SK-N-SH (cell line): ENCODE results near the gene ANK3. TPM values are rescaled to one million over a fixed set of nuclear protein-coding genes. Genes with fewer than 3 reads are reported as not detected.

Experiments
- CTCF ChIA-PET: fragments of 300-600, 350-600 bp; formaldehyde crosslinking; extraction: SDS; loops from one replicate; lab custom pipeline; 2021; lab: Yijun Ruan, JAX
- POLR2A ChIA-PET: fragments of 350-600 bp; sonication (Branson Sonifier 250); formaldehyde crosslinking; extraction: SDS; loops from one replicate; lab custom pipeline; 2020; ENCODE audit warnings: antibody characterized with exemption, inconsistent platforms; lab: Yijun Ruan, JAX
- DNase-seq: peaks from one replicate; pipeline ENCODE4 v3.0.0; 2012
- H2AFZ ChIP-seq: fragments of 200-600 bp; sonication (generic); 2 replicates; pipeline ENCODE4 v1.8.1; 2016; ENCODE audit warnings: antibody characterized with exemption, mild to moderate bottlenecking, low read depth
- H3F3A ChIP-seq: fragments of 200-600 bp; sonication (generic); replicated peaks from 2 replicates; pipeline ENCODE3; 2016; ENCODE audit warnings: antibody characterized with exemption, mild to moderate bottlenecking; ENCODE audit not compliant: insufficient read depth
- H3K27ac ChIP-seq, 2 experiments: fragments of 200-500 bp in 1 of 2; fragments of 200-600 bp in 1 of 2; sonication (Bioruptor generic) in 1 of 2; sonication (generic), shearing (Covaris generic) in 1 of 2; 2 replicates each; pipeline versions ENCODE4 v1.5.1 to v1.6.1; 2014 to 2016; ENCODE audit warnings: low read depth in 2 of 2, inconsistent platforms in 1 of 2, low read length in 1 of 2, mild to moderate bottlenecking in 1 of 2, mixed read lengths in 1 of 2
- H3K27me3 ChIP-seq: fragments of 200-600 bp; sonication (generic), shearing (Covaris generic); 2 replicates; pipeline ENCODE4 v1.6.1; 2016; ENCODE audit warnings: mixed run types; ENCODE audit not compliant: insufficient read depth
- H3K36me3 ChIP-seq, 2 experiments: fragments of 200-500 bp in 1 of 2; fragments of 200-600 bp in 1 of 2; sonication (Bioruptor generic) in 1 of 2; sonication (generic) in 1 of 2; replicated peaks in 1 of 2; 2 replicates each; pipeline versions ENCODE3 to v1.5.1; 2014 to 2016; ENCODE audit warnings: low read length in 1 of 2, mild to moderate bottlenecking in 1 of 2; ENCODE audit not compliant: insufficient read depth in 2 of 2, control insufficient read depth in 1 of 2
- H3K4me1 ChIP-seq, 2 experiments: fragments of 200-500 bp in 1 of 2; fragments of 200-600 bp in 1 of 2; sonication (Bioruptor generic) in 1 of 2; sonication (generic), shearing (Covaris generic) in 1 of 2; 2 replicates each; pipeline versions ENCODE4 v1.5.1 to v1.6.1; 2014 to 2016; ENCODE audit warnings: low read depth in 1 of 2, low read length in 1 of 2, mixed run types in 1 of 2; ENCODE audit not compliant: insufficient read depth in 2 of 2, control insufficient read depth in 1 of 2
- H3K4me2 ChIP-seq: fragments of 200-600 bp; sonication (generic), shearing (Covaris generic); 2 replicates; pipeline ENCODE4 v1.6.1; 2017; ENCODE audit warnings: mixed run types
- H3K4me3 ChIP-seq, 2 experiments: fragments of 200-500 bp in 1 of 2; fragments of 200-600 bp in 1 of 2; sonication (Bioruptor generic) in 1 of 2; sonication (generic), shearing (Covaris generic) in 1 of 2; 2 replicates each; pipeline versions ENCODE4 v1.5.1 to v1.8.1; 2014 to 2016; ENCODE audit warnings: low read depth in 2 of 2, inconsistent platforms in 1 of 2, low read length in 1 of 2, mild to moderate bottlenecking in 1 of 2, mixed read lengths in 1 of 2, moderate library complexity in 1 of 2
- H3K79me2 ChIP-seq: fragments of 200-600 bp; sonication (generic); 2 replicates; pipeline ENCODE4 v1.8.1; 2017; ENCODE audit warnings: mild to moderate bottlenecking; ENCODE audit not compliant: insufficient read depth
- H3K9ac ChIP-seq: fragments of 200-600 bp; sonication (generic); 2 replicates; pipeline ENCODE4 v1.6.1; 2017; ENCODE audit warnings: mixed run types
- H3K9me2 ChIP-seq: fragments of 200-600 bp; sonication (generic); 2 replicates; pipeline ENCODE4 v1.6.1; 2017; ENCODE audit warnings: mixed run types
- H3K9me3 ChIP-seq: fragments of 200-600 bp; sonication (generic); 2 replicates; pipeline ENCODE4 v1.6.1; 2017; ENCODE audit warnings: mixed run types, mild to moderate bottlenecking, moderate library complexity
- H4K20me1 ChIP-seq: fragments of 200-600 bp; sonication (generic); 2 replicates; pipeline ENCODE4 v1.6.1; 2017; ENCODE audit warnings: mild to moderate bottlenecking, mixed run types; ENCODE audit not compliant: insufficient read depth
- CHD2 ChIP-seq: fragments of 150-350 bp; IDR thresholded peaks from 2 replicates; pipeline ENCODE4 v1.6.1; 2018; ENCODE audit warnings: low read length; ENCODE audit not compliant: partially characterized antibody
- ELF1 ChIP-seq: IDR thresholded peaks from 2 replicates; pipeline ENCODE4 v1.4.0; 2012
- EP300 ChIP-seq, 2 experiments: IDR thresholded peaks; 2 replicates each; pipeline versions ENCODE4 v1.4.0 to v1.6.1; 2012; ENCODE audit warnings: borderline replicate concordance in 1 of 2, low read depth in 1 of 2, low read length in 1 of 2
- FOSL2 ChIP-seq: IDR thresholded peaks from 2 replicates; pipeline ENCODE4 v1.4.0; 2012; ENCODE audit warnings: low read depth, mild to moderate bottlenecking, moderate library complexity, borderline replicate concordance
- GATA2 ChIP-seq: sonication (generic); formaldehyde crosslinking; IDR thresholded peaks from 2 replicates; pipeline ENCODE4 v1.5.0; 2020; ENCODE audit warnings: mild to moderate bottlenecking, missing genetic modification reagents
- JUND ChIP-seq: IDR thresholded peaks from 2 replicates; pipeline ENCODE4 v1.4.0; 2012
- MAX ChIP-seq: IDR thresholded peaks from 2 replicates; pipeline ENCODE4 v1.4.0; 2012; ENCODE audit warnings: low read depth
- MEF2A ChIP-seq: IDR thresholded peaks from 2 replicates; pipeline ENCODE4 v1.4.0; 2012; ENCODE audit warnings: low read depth, borderline replicate concordance
- POLR2AphosphoS5 ChIP-seq: IDR thresholded peaks from 2 replicates; pipeline ENCODE4 v1.6.1; 2012; ENCODE audit warnings: low read depth, low read length
- REST ChIP-seq: IDR thresholded peaks from 2 replicates; pipeline ENCODE4 v1.6.1; 2012; ENCODE audit warnings: mild to moderate bottlenecking, low read depth, low read length, moderate library complexity
- SIN3A ChIP-seq: IDR thresholded peaks from 2 replicates; pipeline ENCODE4 v1.6.1; 2012; ENCODE audit warnings: low read depth, mild to moderate bottlenecking, low read length, moderate library complexity, borderline replicate concordance
- TAF1 ChIP-seq: IDR thresholded peaks from 2 replicates; pipeline ENCODE4 v1.6.1; 2012; ENCODE audit warnings: low read depth, mild to moderate bottlenecking, low read length, moderate library complexity, borderline replicate concordance
- USF1 ChIP-seq: IDR thresholded peaks from 2 replicates; pipeline ENCODE4 v1.4.0; 2012; ENCODE audit warnings: low read depth, borderline replicate concordance
- USF2 ChIP-seq: fragments of 150-350 bp; IDR thresholded peaks from 2 replicates; pipeline ENCODE4 v1.6.1; 2017; ENCODE audit warnings: antibody characterized with exemption, low read length, low read depth, borderline replicate concordance
- WGBS: methylation state at CpG from one replicate; pipeline ENCODE4 v1.1.6; 2017; ENCODE audit warnings: low lambda C conversion rate; 5-methylcytosine and 5-hydroxymethylcytosine counted together
- polyA plus RNA-seq, 3 experiments: library from polyadenylated mRNA; depleted of rRNA; stranded (reverse); fragments of >200 nt; gene quantifications; 2 replicates each; pipeline ENCODE4 v1.2.3, GENCODE V29; 2012

ANK3 gene
- polyA plus RNA-seq, 1 of the 3 experiments (the other 2 are of a cell fraction) = 10.0 TPM

DNA sequence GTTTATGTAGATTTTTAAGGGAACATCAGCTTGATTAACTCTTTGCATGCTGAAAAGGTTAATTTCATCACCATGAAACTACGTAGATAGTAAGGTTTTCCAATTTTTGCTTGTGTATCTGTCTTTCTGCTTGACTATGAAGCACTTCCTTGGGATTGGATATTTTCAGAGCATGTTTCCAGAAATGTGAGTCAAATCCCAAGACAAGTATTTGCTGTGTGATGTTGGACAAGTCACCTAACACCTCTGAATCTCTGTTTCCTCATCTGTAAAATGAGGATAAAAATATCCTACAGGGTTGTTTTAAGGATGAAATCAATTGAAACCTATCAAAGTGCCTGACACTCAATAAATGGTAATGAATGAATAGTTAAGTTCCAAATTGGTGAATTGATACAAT is 42.4 kb downstream of the ANK3 start:
- H2AFZ ChIP-seq = no peak overlapping the region
- TF ChIP-seq MEF2A = no peak
- TF ChIP-seq FOSL2 = no peak
- no peak for TF ChIP-seq TAF1
- no peak for TF ChIP-seq JUND
- TF ChIP-seq EP300 (IDR thresholded peaks at IDR 0.05; ENCODE audit: borderline replicate concordance in 1 of 2, low read depth in 1 of 2, low read length in 1 of 2) = no peak
- TF ChIP-seq CHD2 = no peak
- no peak for TF ChIP-seq ELF1
- TF ChIP-seq POLR2AphosphoS5 = no peak
- TF ChIP-seq USF1 = no peak
- no peak for TF ChIP-seq REST
- no peak for TF ChIP-seq SIN3A
- no peak for TF ChIP-seq USF2
- no peak for TF ChIP-seq GATA2 (CRISPR knock-in tag)
- TF ChIP-seq MAX = no peak
- H4K20me1 ChIP-seq = no peaks in the 10 kb centered on the region
- no peaks in the 10 kb centered on the region for H3K27me3 ChIP-seq
- no peak overlapping the region for H3K4me2 ChIP-seq
- H3F3A ChIP-seq = no peaks in the 10 kb centered on the region
- H3K79me2 ChIP-seq = no peaks in the 10 kb centered on the region
- POLR2A ChIA-PET = no interaction called here
- no peaks in the 10 kb centered on the region for H3K9me3 ChIP-seq
- no peak overlapping the region for H3K9ac ChIP-seq
- no peak overlapping the region for H3K27ac ChIP-seq
- CTCF ChIA-PET = no interaction called here
- H3K9me2 ChIP-seq = no peaks in the 10 kb centered on the region
- no peaks in the 10 kb centered on the region for H3K36me3 ChIP-seq
- no peak overlapping the region for H3K4me3 ChIP-seq
- 100% methylated on average over 1 of the region's 1 CpG for WGBS
- no peak for DNase-seq
- H3K4me1 ChIP-seq = peaks cover 12 to 18% of the 10 kb centered on the region in 2 experiments
